Thymus (tissue), 11 donors: ENCODE data around the gene CD8A. TPM values are rescaled to one million over a fixed set of nuclear protein-coding genes. Genes with fewer than 3 reads are reported as not detected.

Source experiments
- DNase-seq, 9 donors: peaks; one replicate each; pipeline ENCODE4 v3.0.0-alpha.2; 2013; ENCODE audit warnings: low spot score in 9 of 9, low read depth in 6 of 9, missing footprints in 1 of 9
- H3K27ac ChIP-seq, 2 donors: one replicate each; pipeline ENCODE4 v1.5.1; 2013; ENCODE audit warnings: control low read depth in 1 of 2, low read depth in 1 of 2, low read length in 1 of 2, mild to moderate bottlenecking in 1 of 2, moderate library complexity in 1 of 2
- H3K27me3 ChIP-seq, 2 donors: one replicate each; pipeline ENCODE4 v1.5.1; 2013; ENCODE audit warnings: low read length in 1 of 2; ENCODE audit not compliant: control insufficient read depth in 2 of 2, insufficient read depth in 1 of 2
- H3K36me3 ChIP-seq, 2 donors: one replicate each; pipeline ENCODE4 v1.5.1; 2013; ENCODE audit warnings: low read length in 1 of 2, mild to moderate bottlenecking in 1 of 2, moderate library complexity in 1 of 2; ENCODE audit not compliant: control insufficient read depth in 2 of 2, insufficient read depth in 2 of 2
- H3K4me1 ChIP-seq, 2 donors: one replicate each; pipeline ENCODE4 v1.5.1; 2013; ENCODE audit warnings: low read length in 2 of 2; ENCODE audit not compliant: control insufficient read depth in 2 of 2, insufficient read depth in 2 of 2
- H3K4me3 ChIP-seq, 2 donors: one replicate each; pipeline ENCODE4 v1.5.1; 2013; ENCODE audit warnings: low read length in 2 of 2, control low read depth in 1 of 2, mild to moderate bottlenecking in 1 of 2
- H3K9me3 ChIP-seq, 2 donors: one replicate each; pipeline ENCODE4 v1.5.1; 2013; ENCODE audit warnings: low read length in 1 of 2, mild to moderate bottlenecking in 1 of 2; ENCODE audit not compliant: control insufficient read depth in 2 of 2, insufficient read depth in 1 of 2
- WGBS: extraction: QIAGEN DNeasy Blood & Tissue Kit; methylation state at CpG from one replicate; pipeline ENCODE4 v1.1.7; 2013; 5-methylcytosine and 5-hydroxymethylcytosine counted together
- polyA plus RNA-seq: library from polyadenylated mRNA; stranded (reverse); fragments of 200-250 nt; gene quantifications from one replicate; pipeline ENCODE4 v1.2.3, GENCODE V29; 2013
- total RNA-seq: library from RNA; stranded (reverse); fragments of 120-200 nt; gene quantifications from one replicate; pipeline ENCODE4 v1.2.4, GENCODE V29; 2013
- donor health status: healthy.

The CD8A gene
- total and polyA plus RNA-seq, 2 donors = 181 to 242 TPM

GRCh38 chr2:86776532-86776931 is 14.2 kb downstream of the CD8A start:
- Histone ChIP-seq H3K27ac (peak overlapping the region in 1 of 2 donors; percentile 64), H3K27me3 (no peaks in the 10 kb centered on the region), H3K36me3 (peaks cover 0 to 52% of the 10 kb centered on the region in 2 donors), H3K4me3 (no peak overlapping the region), H3K9me3 (no peaks in the 10 kb centered on the region), H3K4me1 (peaks cover 30 to 57% of the 10 kb centered on the region in 2 donors)
- DNase-seq = no peak
- WGBS = 98% methylated on average over 7 of the region's 7 CpGs

GRCh38 chr2:86775338-86775737 is 15.4 kb downstream of the CD8A start:
- H3K27ac ChIP-seq = peak overlapping the region; percentile 61 to 84
- WGBS = 36% methylated on average over 4 of the region's 4 CpGs
- DNase-seq = no peak
- H3K9me3 ChIP-seq = no peaks in the 10 kb centered on the region
- peaks cover 0 to 63% of the 10 kb centered on the region in 2 donors for H3K36me3 ChIP-seq
- peaks cover 36 to 63% of the 10 kb centered on the region in 2 donors for H3K4me1 ChIP-seq
- no peak overlapping the region for H3K4me3 ChIP-seq
- no peaks in the 10 kb centered on the region for H3K27me3 ChIP-seq

GRCh38 chr2:86774862-86775261 is 15.9 kb downstream of the CD8A start:
- no peak for DNase-seq
- Histone ChIP-seq H3K4me1 (peaks cover 39 to 68% of the 10 kb centered on the region in 2 donors), H3K36me3 (peaks cover 0 to 68% of the 10 kb centered on the region in 2 donors), H3K27me3 (no peaks in the 10 kb centered on the region), H3K9me3 (no peaks in the 10 kb centered on the region), H3K27ac (peak overlapping the region; percentile 74 to 84), H3K4me3 (no peak overlapping the region)
- 76% methylated on average over 5 of the region's 5 CpGs for WGBS

GRCh38 chr2:86772611-86773010 is 18.1 kb downstream of the CD8A start:
- Histone ChIP-seq H3K27me3 (no peaks in the 10 kb centered on the region), H3K9me3 (no peaks in the 10 kb centered on the region), H3K36me3 (peaks cover 9 to 86% of the 10 kb centered on the region in 2 donors), H3K27ac (peak overlapping the region; percentile 68 to 84), H3K4me3 (no peak overlapping the region), H3K4me1 (peaks cover 46 to 68% of the 10 kb centered on the region in 2 donors)
- no peak for DNase-seq
- WGBS = 60% methylated on average over 5 of the region's 5 CpGs

- WGBS = 24% methylated on average over 6 of the region's 6 CpGs
- H3K27ac ChIP-seq = peak overlapping the region; percentile 80 to 87
- peak overlapping the region in 1 of 2 donors; percentile 13 for H3K4me3 ChIP-seq
- no peaks in the 10 kb centered on the region for H3K27me3 ChIP-seq
- peaks cover 39 to 63% of the 10 kb centered on the region in 2 donors for H3K4me1 ChIP-seq
- H3K9me3 ChIP-seq = no peaks in the 10 kb centered on the region
- peaks cover 19 to 89% of the 10 kb centered on the region in 2 donors for H3K36me3 ChIP-seq
- peak in 4 of 9 donors; percentile 71 to 90 (median 79) for DNase-seq
These were observed 19.9 kb downstream of the CD8A start for GRCh38 chr2:86770816-86771301.

- Histone ChIP-seq H3K9me3 (no peaks in the 10 kb centered on the region), H3K27me3 (no peaks in the 10 kb centered on the region), H3K4me3 (no peak overlapping the region), H3K27ac (peak overlapping the region; percentile 64 to 87), H3K4me1 (peaks cover 38 to 64% of the 10 kb centered on the region in 2 donors), H3K36me3 (peaks cover 21 to 88% of the 10 kb centered on the region in 2 donors)
- DNase-seq = no peak
- 84% methylated on average over 4 of the region's 4 CpGs for WGBS
These were observed 20.9 kb downstream of the CD8A start for GRCh38 chr2:86769838-86770237.

- H3K4me3 ChIP-seq = no peak overlapping the region
- 95% methylated on average over 5 of the region's 5 CpGs for WGBS
- DNase-seq = no peak
- peak overlapping the region in 1 of 2 donors; percentile 52 for H3K27ac ChIP-seq
- H3K27me3 ChIP-seq = no peaks in the 10 kb centered on the region
- H3K9me3 ChIP-seq = no peaks in the 10 kb centered on the region
- peaks cover 36 to 61% of the 10 kb centered on the region in 2 donors for H3K4me1 ChIP-seq
- H3K36me3 ChIP-seq = peaks cover 21 to 76% of the 10 kb centered on the region in 2 donors
These were observed 22.3 kb downstream of the CD8A start for GRCh38 chr2:86768189-86768949.

- Histone ChIP-seq H3K36me3 (peaks cover 29 to 56% of the 10 kb centered on the region in 2 donors), H3K27ac (peak overlapping the region; percentile 66 to 83)
These were observed 25.4 kb downstream of the CD8A start for GRCh38 chr2:86765310-86765695.

GRCh38 chr2:86764661-86765309 is 25.9 kb downstream of the CD8A start:
- peak in 7 of 9 donors; percentile 46 to 89 (median 75) for DNase-seq
- Histone ChIP-seq H3K36me3 (peaks cover 30 to 54% of the 10 kb centered on the region in 2 donors), H3K9me3 (no peaks in the 10 kb centered on the region), H3K4me1 (peaks cover 21 to 33% of the 10 kb centered on the region in 2 donors), H3K4me3 (peak overlapping the region; percentile 12 to 28), H3K27ac (peak overlapping the region; percentile 46 to 83), H3K27me3 (no peaks in the 10 kb centered on the region)
- WGBS = 77% methylated on average over 4 of the region's 4 CpGs

More at GRCh38 chr2:86765310-86765695, 25.4 kb downstream of the CD8A start:
- DNase-seq = peak in 3 of 9 donors; percentile 56 to 79 (median 63)
- 22% methylated on average over 1 of the region's 1 CpG for WGBS
- Histone ChIP-seq H3K4me3 (peak overlapping the region; percentile 12 to 28), H3K9me3 (no peaks in the 10 kb centered on the region), H3K4me1 (peaks cover 25 to 37% of the 10 kb centered on the region in 2 donors), H3K27me3 (no peaks in the 10 kb centered on the region)
